Cardiac muscle cell (in vitro differentiated cells and primary cell): Measurements from ENCODE around the gene CSGALNACT2. TPM values are rescaled to one million over a fixed set of nuclear protein-coding genes. Genes with fewer than 3 reads are reported as not detected.

Source experiments
- DNase-seq, 2 donors: peaks; one replicate each; pipeline versions ENCODE4 v3.0.0 to v3.0.0-alpha.2; 2010 to 2017; ENCODE audit warnings: low read depth in 1 of 2, low spot score in 1 of 2
- H3K27ac ChIP-seq: fragments of 200-600 bp; sonication (generic); 2 replicates; pipeline ENCODE4 v1.5.1; 2016
- H3K27me3 ChIP-seq: fragments of 200-600 bp; sonication (generic); 2 replicates; pipeline ENCODE4 v1.6.0; 2016; ENCODE audit warnings: control low read depth
- H3K36me3 ChIP-seq: fragments of 200-600 bp; sonication (generic); 2 replicates; pipeline ENCODE4 v1.5.1; 2016; ENCODE audit warnings: control low read depth
- H3K4me1 ChIP-seq: fragments of 200-600 bp; sonication (generic); 2 replicates; pipeline ENCODE4 v1.8.1; 2017; ENCODE audit warnings: low read depth, mild to moderate bottlenecking, mixed run types
- H3K4me3 ChIP-seq: fragments of 200-600 bp; sonication (generic); 2 replicates; pipeline ENCODE4 v1.5.1; 2016; ENCODE audit warnings: mild to moderate bottlenecking
- H3K9me3 ChIP-seq: fragments of 200-600 bp; sonication (generic); 2 replicates; pipeline ENCODE4 v1.5.1; 2017; ENCODE audit warnings: low read depth, mild to moderate bottlenecking, control low read depth
- polyA plus RNA-seq: library from polyadenylated mRNA; unstranded; fragments of >200 nt; fragmentation: Nextera tagmentation; extraction: Ambion mirVana; gene quantifications from 2 replicates; pipeline ENCODE4 v1.2.1, GENCODE V29; 2016
- total RNA-seq: library from RNA; depleted of rRNA; stranded (reverse); fragments of >200 nt; gene quantifications from 2 replicates; pipeline ENCODE4 v1.2.3, GENCODE V29; 2016
- TF ChIP-seq, protein P1 (sequence below): IDR thresholded peaks from 2 replicates; pipeline ENCODE4 v1.5.1; 2012; ENCODE audit warnings: low read depth, mild to moderate bottlenecking, low read length

Gene CSGALNACT2
- total and polyA plus RNA-seq, 2 experiments from 2014 or later: 8.3 to 9.9 TPM

DNA sequence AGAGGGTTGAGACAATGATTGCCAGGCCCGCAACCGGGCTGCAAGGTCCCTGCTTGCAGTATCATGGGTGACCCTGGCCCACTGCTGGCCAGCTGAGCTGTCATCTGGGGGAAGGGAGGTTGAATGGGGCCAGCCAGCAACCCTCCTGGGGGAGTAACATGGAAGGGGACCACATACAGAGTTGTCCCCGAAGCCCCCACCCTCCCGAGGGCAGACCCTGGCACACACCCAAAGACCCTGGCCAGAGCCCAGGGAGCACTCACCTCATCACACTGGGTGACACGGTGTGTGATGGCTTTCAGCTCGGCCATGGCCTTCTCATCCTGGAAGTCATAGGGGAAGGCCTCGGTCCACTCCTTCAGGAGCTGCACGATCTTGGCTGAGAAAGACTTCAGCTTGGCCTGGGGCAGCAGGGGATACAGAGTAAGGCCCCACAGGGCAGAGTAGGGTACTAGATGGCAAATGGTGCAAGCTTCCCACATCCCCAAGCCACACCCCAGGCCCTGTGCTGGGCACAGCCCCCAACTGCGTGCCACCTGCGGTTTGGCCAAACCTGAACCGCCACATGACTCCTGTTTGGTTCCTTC is 63.4 kb downstream of the CSGALNACT2 start:
- Histone ChIP-seq H3K4me3 (peak overlapping the region; percentile 23), H3K9me3 (no peaks in the 10 kb centered on the region), H3K36me3 (no peaks in the 10 kb centered on the region), H3K4me1 (no peaks in the 10 kb centered on the region), H3K27ac (no peak overlapping the region), H3K27me3 (no peaks in the 10 kb centered on the region)
- TF ChIP-seq, protein P1, sequence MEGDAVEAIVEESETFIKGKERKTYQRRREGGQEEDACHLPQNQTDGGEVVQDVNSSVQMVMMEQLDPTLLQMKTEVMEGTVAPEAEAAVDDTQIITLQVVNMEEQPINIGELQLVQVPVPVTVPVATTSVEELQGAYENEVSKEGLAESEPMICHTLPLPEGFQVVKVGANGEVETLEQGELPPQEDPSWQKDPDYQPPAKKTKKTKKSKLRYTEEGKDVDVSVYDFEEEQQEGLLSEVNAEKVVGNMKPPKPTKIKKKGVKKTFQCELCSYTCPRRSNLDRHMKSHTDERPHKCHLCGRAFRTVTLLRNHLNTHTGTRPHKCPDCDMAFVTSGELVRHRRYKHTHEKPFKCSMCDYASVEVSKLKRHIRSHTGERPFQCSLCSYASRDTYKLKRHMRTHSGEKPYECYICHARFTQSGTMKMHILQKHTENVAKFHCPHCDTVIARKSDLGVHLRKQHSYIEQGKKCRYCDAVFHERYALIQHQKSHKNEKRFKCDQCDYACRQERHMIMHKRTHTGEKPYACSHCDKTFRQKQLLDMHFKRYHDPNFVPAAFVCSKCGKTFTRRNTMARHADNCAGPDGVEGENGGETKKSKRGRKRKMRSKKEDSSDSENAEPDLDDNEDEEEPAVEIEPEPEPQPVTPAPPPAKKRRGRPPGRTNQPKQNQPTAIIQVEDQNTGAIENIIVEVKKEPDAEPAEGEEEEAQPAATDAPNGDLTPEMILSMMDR: no peak
- DNase-seq: no peak

DNA sequence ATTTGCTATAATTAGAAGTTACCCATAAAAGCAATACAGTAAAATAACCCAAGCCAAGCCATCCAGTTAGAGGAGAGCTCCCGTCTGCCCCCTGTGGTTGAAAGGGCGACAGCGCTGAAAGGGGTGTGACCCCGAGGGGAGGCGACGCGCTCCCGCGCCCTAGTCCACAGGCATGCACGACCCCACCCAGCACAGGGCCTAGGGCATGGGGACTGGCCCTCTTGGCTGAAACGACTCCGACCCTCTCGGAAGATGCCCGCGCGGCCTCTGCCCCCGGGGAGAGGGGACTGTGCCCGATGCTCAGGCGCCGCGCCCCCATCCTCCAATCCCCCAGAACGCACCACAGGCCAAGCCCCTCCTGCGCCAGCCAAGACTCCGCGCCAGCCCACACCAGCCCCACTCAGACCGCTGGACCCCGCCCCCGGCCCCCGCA is 64.0 kb downstream of the CSGALNACT2 start:
- Histone ChIP-seq H3K36me3 (no peaks in the 10 kb centered on the region), H3K4me1 (no peaks in the 10 kb centered on the region), H3K9me3 (no peaks in the 10 kb centered on the region), H3K27ac (no peak overlapping the region), H3K4me3 (peak overlapping the region; percentile 23), H3K27me3 (no peaks in the 10 kb centered on the region)
- TF ChIP-seq, protein P1: peak; percentile 77
- DNase-seq: peak; percentile 33 to 51

DNA sequence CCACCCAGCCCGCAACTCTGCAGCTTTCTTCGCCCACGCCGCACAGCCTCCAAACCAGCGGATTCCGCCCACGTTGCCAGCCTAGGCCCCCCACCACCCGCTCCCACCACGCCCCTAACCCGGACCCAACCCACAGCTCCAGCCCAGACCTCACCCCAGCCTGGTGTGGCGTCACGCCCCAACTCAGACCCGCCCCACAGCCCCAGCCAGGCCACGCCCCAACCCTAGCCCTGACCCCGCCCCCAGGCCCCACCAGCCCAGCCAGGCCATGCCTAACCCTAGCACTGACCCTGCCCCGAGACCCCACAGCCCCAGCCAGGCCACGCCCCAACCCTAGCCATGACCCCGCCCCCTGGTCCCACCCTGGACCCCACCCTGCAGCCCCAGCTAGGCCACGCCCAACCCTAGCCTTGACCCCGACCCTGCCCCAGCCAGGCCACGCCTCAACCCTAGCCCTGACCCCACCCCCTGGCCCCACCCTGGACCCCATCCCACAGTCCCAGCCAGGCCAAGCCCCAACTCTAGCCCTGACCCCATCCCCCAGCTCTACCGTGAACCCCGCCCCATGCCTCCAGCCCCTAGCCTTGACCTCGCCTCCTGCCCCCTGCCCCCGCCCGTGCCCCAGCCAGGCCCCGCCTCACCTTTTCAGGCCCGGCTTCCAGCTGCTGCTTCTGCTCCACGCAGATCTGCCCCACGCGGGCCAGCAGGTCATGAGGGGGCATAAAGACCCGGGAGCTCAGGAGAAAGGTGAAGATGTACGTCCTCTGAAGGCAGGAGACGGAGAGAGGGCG is 64.6 kb downstream of the CSGALNACT2 start:
- no peaks in the 10 kb centered on the region for H3K27me3 ChIP-seq
- no peaks in the 10 kb centered on the region for H3K9me3 ChIP-seq
- DNase-seq: peak; percentile 11 to 39
- H3K4me3 ChIP-seq: peak overlapping the region; percentile 23
- no peak overlapping the region for H3K27ac ChIP-seq
- H3K4me1 ChIP-seq: no peaks in the 10 kb centered on the region
- H3K36me3 ChIP-seq: no peaks in the 10 kb centered on the region
- TF ChIP-seq, protein P1: no peak

DNA sequence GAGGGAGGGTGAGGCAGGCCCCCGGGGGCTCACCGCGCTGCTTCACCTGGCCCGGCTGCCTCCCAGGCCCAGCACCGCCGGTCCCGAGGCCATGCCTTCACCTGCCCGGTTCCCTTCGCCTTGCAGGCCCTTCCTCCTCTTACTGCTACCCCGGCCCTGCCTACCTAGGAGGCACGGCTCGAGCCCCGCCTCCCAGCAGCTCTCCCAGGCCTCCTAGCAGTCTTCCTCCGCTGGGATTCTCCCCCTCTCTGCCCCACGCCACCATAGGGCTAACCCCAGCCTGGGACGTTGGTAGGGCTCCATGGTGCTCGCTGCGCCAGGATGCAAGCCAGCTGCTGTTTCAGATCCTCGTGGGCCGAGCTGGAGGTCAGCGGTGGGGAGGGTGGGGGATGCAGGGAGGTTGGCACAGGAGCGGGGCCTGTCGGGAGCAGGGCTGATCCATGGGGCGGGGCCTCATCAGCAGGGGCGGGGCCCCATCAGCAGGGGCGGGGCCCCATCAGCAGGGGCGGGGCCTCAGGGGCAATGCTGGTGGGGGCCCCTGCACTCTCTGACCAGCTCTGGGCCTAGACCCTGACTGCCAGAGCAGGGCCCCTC is 65.3 kb downstream of the CSGALNACT2 start:
- no peaks in the 10 kb centered on the region for H3K36me3 ChIP-seq
- H3K9me3 ChIP-seq: no peaks in the 10 kb centered on the region
- TF ChIP-seq, protein P1: no peak
- no peak overlapping the region for H3K4me3 ChIP-seq
- H3K27ac ChIP-seq: no peak overlapping the region
- DNase-seq: peak; percentile 19
- no peaks in the 10 kb centered on the region for H3K27me3 ChIP-seq
- no peaks in the 10 kb centered on the region for H3K4me1 ChIP-seq

DNA sequence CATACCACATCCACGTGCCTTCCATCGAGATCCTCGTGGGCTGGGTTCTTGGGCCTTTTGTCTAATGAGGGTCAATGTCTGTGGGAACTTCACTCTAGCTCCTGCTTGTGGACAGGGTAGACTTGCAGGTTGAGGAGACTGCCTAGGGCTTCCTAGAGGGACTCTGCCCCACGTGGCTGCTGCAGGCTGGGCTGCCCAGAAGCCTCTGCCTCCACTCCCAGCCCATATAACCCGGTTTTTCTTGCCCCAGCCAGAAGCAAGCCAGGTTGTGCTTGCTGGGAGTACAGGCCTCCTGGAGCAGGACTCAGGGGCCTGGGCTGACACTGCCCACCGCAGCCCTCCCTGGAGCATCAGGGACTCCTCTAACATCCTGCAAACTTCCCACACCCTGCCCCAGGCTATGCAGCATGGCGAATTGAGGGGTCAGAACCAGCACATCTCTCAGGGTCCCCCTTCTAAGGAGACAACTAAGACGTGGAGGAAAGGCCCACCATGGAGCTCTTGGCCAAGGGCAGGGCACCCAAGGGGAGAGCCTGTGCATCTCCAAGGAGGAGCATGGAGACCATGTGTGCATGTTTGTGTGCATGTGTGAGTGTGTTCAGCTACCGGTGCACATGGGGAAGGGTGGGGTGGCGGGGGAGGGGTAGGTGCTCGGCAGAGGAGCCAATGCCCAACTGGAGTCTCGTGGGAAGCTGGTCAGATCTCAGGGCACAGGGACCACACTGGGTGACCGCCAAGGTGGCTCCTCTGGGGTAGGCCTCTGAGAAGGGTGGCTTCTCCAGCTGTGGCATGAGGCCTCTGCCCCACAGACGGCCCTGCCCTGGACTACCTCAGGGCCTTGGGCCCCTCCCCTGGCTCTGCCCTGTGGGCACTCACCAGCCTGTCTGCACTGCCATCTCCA is 66.0 kb downstream of the CSGALNACT2 start:
- H3K9me3 ChIP-seq: no peaks in the 10 kb centered on the region
- H3K27ac ChIP-seq: no peak overlapping the region
- TF ChIP-seq, protein P1: no peak
- peak in 1 of 2 donors; percentile 14 for DNase-seq
- H3K27me3 ChIP-seq: no peaks in the 10 kb centered on the region
- no peaks in the 10 kb centered on the region for H3K36me3 ChIP-seq
- H3K4me1 ChIP-seq: no peaks in the 10 kb centered on the region
- H3K4me3 ChIP-seq: no peak overlapping the region
